ENCODE measurements around the gene DTNBP1. TPM values are rescaled to one million over a fixed set of nuclear protein-coding genes. Genes with fewer than 3 reads are reported as not detected.
"Not testable (repeated sequence)": the region's sequence is repeated elsewhere in the genome, so short reads cannot be mapped to it uniquely, and the experiment has no call there.

The DTNBP1 gene
- total RNA-seq, 1 donor from 2014 or later: 17.2 TPM

DNA sequence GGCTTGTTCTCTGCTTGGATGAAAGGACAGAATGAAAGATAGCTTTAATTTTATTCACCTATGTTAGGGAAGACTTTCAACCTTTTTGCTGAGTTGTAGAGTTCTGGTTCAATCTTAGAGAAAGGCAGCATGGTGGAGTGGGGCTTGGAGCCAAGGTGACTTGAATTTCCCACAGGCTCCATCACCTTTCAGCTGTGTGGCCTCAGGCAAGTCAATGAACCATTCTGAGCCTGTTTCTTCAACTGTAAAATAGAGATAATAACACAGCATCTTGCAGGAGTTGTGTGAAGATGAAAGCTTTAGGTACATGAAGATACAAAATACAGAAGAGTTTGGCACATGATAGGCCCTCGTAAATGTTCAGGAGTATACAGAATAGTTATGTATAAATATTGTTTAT is 19.1 kb upstream of the DTNBP1 start:
- Mint-ChIP-seq H3K27me3 (ENCODE audit: insufficient read depth) (peaks cover 15% of the 10 kb centered on the region), H3K27ac (no peak overlapping the region), H3K36me3 (ENCODE audit: low read depth) (no peaks in the 10 kb centered on the region), H3K4me1 (ENCODE audit: low read depth) (no peaks in the 10 kb centered on the region), H3K4me3 (no peak overlapping the region), H3K9me3 (peaks cover 4% of the 10 kb centered on the region)
- intact Hi-C loops (cut with micrococcal nuclease): no loop called here
- DNase-seq (ENCODE audit: low spot score): no peak

DNA sequence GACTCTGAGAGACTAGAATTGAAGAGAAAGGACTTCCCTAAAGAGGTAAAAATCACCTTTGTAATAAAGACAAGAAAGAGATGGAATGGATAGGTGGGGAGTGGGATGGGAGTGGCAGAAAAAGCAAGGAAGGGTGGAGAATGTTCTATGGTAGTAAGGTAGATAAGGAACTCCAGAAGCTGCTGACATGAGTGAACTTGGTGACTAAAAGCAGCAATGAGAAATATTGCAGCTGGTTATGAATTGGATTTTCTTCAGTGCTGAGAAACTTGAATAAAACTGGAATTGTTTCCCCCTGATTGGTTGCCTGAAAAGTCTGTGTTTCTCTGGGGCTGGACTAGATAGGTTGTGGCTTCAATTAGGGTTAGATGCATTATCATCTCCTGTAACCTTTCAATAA is 15.7 kb upstream of the DTNBP1 start:
- no peak for DNase-seq (ENCODE audit: low spot score)
- Mint-ChIP-seq H3K36me3 (ENCODE audit: low read depth) (no peaks in the 10 kb centered on the region), H3K9me3 (peaks cover 4% of the 10 kb centered on the region), H3K4me3 (no peak overlapping the region), H3K27ac (no peak overlapping the region), H3K4me1 (ENCODE audit: low read depth) (no peaks in the 10 kb centered on the region), H3K27me3 (ENCODE audit: insufficient read depth) (peaks cover 20% of the 10 kb centered on the region)
- intact Hi-C loops (cut with micrococcal nuclease): no loop called here

DNA sequence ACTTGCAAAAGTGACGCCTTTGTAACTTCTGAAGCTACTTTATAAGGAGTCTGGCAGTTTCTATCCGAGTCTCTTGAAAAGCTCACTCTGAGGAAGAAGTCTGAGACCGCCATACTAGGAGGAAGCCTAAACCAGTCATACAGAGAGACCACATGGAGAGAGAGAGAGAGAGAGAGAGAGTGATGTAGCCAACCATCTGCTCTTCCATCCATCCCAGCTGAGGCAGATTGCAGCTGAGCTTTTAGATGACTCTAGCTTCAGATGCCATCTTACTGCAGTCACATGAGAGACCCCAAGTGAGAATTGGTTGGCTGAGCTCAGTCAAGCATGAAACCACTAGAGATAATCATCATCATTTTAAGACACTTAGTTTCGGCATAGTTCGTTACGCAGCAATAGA is 15.0 kb upstream of the DTNBP1 start:
- no peak overlapping the region for H3K27ac Mint-ChIP-seq
- H3K4me3 Mint-ChIP-seq: no peak overlapping the region
- H3K9me3 Mint-ChIP-seq: no peaks in the 10 kb centered on the region
- intact Hi-C loops (cut with micrococcal nuclease): no loop called here
- peaks cover 23% of the 10 kb centered on the region for H3K27me3 Mint-ChIP-seq (ENCODE audit: insufficient read depth)
- H3K36me3 Mint-ChIP-seq (ENCODE audit: low read depth): no peaks in the 10 kb centered on the region
- no peaks in the 10 kb centered on the region for H3K4me1 Mint-ChIP-seq (ENCODE audit: low read depth)
- DNase-seq (ENCODE audit: low spot score): no peak

DNA sequence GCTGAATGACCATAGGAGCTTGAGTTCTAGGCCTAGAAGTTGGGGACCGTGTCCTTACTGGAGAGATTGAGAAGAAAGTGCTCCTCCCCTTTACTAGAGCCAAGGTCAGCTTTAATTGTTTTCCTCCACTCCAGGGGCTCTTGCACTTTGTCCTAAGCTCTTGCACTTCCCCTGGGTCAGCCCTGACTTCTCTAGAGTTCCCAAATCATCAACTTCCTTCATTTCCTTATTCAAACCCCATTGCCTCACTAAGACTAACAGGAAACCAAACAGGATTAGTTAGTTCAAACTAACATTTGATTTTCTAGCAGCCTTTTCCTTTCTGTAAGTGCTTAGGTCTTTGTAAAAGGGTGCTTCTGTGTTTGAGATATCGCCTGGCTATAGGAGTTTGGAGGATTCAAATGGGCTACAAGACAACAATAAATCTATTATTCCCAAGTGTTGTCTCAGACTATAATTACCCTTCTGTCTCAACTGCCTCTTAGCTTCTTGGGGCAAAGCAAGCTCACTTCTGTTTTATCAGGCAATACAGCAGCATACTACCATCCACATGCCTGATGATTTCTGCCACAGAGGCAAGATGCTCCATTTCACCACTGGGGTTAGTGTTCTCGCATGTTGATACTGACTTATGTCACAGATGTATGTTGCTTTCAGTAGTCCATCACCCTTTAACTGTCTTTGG is 12.8 kb upstream of the DTNBP1 start:
- no peak overlapping the region for H3K27ac Mint-ChIP-seq
- no peak overlapping the region for H3K4me3 Mint-ChIP-seq
- no peaks in the 10 kb centered on the region for H3K36me3 Mint-ChIP-seq (ENCODE audit: low read depth)
- no peaks in the 10 kb centered on the region for H3K9me3 Mint-ChIP-seq
- H3K27me3 Mint-ChIP-seq (ENCODE audit: insufficient read depth): peaks cover 32% of the 10 kb centered on the region
- intact Hi-C loops (cut with micrococcal nuclease): no loop called here
- no peaks in the 10 kb centered on the region for H3K4me1 Mint-ChIP-seq (ENCODE audit: low read depth)
- no peak for DNase-seq (ENCODE audit: low spot score)

DNA sequence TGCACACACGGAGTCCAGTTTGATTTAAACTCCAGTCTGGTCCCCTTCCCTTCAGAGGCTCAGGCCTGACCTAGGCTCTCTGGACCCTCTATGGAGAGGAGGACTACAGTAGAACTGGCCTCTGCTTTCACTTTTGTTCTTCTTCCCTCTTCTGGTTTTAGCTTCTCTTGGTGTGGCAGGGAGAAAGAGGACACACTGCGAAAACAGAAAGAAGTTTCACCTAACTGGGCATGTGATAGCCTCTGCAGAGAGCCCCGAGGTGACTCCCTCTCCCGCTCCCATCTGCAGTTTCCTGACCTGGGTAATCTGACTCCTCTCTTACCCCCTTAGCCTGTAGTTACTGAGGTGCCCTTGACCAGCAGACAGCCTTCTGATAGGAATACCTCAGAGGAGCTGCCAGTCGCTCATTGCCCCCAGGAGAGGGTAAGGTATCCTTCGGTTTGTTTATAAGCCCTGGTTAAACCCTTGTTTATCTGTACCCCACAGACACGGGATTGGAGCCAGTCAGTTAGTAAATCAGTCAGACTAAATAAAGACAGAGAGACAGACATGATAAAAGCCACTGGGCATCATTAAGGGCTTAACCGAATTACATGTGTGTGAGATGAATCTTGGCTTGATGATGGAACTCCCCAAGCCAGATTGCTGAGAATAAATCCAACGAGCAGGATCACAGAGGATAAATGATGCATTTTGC is 12.0 kb upstream of the DTNBP1 start:
- Mint-ChIP-seq H3K4me1 (ENCODE audit: low read depth) (no peaks in the 10 kb centered on the region), H3K36me3 (ENCODE audit: low read depth) (no peaks in the 10 kb centered on the region), H3K27ac (no peak overlapping the region), H3K9me3 (no peaks in the 10 kb centered on the region), H3K27me3 (ENCODE audit: insufficient read depth) (peaks cover 32% of the 10 kb centered on the region), H3K4me3 (no peak overlapping the region)
- DNase-seq (ENCODE audit: low spot score): no peak
- intact Hi-C loops (cut with micrococcal nuclease): no loop called here

DNA sequence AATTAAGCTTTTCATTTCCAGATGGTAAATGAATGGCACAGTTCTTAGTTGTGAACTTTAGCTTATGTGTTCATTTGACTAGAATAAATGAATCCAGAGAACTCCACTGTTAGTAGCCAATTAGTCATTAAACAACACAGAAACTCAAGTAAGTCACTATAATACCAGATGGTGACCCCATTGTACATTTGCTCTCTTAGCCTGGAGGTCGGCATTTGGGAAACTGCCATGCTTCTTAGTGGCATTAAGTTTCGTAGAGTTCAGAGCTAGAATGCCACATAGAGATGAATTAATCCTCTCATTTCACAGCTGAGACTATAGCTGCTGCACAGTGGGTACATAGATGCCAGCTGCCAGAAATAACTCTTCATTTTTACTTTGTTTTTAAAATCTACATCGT is 10.8 kb upstream of the DTNBP1 start:
- no peaks in the 10 kb centered on the region for H3K9me3 Mint-ChIP-seq
- peaks cover 31% of the 10 kb centered on the region for H3K27me3 Mint-ChIP-seq (ENCODE audit: insufficient read depth)
- intact Hi-C loops (cut with micrococcal nuclease): no loop called here
- no peaks in the 10 kb centered on the region for H3K4me1 Mint-ChIP-seq (ENCODE audit: low read depth)
- no peaks in the 10 kb centered on the region for H3K36me3 Mint-ChIP-seq (ENCODE audit: low read depth)
- H3K27ac Mint-ChIP-seq: no peak overlapping the region
- H3K4me3 Mint-ChIP-seq: no peak overlapping the region
- no peak for DNase-seq (ENCODE audit: low spot score)

DNA sequence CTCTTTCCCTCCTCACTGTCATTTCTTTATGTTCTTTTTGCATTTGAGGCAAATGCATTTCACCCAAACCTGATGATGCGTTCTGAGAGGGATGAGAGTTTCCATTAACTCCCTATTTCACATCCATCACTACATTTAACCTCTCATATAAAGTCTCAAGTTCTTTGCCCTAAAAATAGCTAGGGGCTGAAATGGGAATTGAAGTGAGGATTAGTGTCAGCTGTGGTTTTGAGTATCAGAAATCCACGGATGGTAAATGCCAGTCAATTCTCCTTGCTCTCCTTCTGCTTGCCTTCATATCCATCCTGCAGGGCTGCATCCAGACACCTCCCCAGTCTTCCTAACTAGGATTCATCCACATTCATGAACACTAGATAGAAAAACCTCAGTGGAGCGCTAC is 10.0 kb upstream of the DTNBP1 start:
- Mint-ChIP-seq H3K4me1 (ENCODE audit: low read depth) (no peaks in the 10 kb centered on the region), H3K27me3 (ENCODE audit: insufficient read depth) (peaks cover 31% of the 10 kb centered on the region), H3K27ac (no peak overlapping the region), H3K9me3 (no peaks in the 10 kb centered on the region), H3K4me3 (no peak overlapping the region), H3K36me3 (ENCODE audit: low read depth) (no peaks in the 10 kb centered on the region)
- DNase-seq (ENCODE audit: low spot score): no peak
- intact Hi-C loops (cut with micrococcal nuclease): no loop called here

DNA sequence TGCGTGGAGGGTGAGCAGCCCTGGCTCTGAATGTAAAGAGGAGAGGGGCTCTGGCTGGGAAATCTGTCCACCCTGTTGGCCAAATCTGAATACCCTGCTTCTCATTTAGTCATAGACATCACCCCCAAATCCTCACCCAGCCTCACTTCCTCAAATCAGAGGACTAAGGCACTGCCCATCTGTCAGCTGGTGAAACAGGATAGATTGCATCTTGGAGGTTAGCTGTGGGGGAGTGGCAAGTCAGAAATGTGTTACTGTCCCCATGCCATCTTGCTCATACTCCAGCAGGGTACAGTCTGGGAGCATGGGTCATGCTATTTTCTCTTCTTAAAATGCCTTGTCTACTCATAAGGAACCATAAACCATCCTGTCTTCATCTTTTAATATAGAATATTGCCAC is 9.5 kb upstream of the DTNBP1 start:
- DNase-seq (ENCODE audit: low spot score): no peak
- no peak overlapping the region for H3K4me3 Mint-ChIP-seq
- H3K9me3 Mint-ChIP-seq: no peaks in the 10 kb centered on the region
- intact Hi-C loops (cut with micrococcal nuclease): no loop called here
- H3K27me3 Mint-ChIP-seq (ENCODE audit: insufficient read depth): peaks cover 29% of the 10 kb centered on the region
- no peaks in the 10 kb centered on the region for H3K4me1 Mint-ChIP-seq (ENCODE audit: low read depth)
- no peaks in the 10 kb centered on the region for H3K36me3 Mint-ChIP-seq (ENCODE audit: low read depth)
- no peak overlapping the region for H3K27ac Mint-ChIP-seq

DNA sequence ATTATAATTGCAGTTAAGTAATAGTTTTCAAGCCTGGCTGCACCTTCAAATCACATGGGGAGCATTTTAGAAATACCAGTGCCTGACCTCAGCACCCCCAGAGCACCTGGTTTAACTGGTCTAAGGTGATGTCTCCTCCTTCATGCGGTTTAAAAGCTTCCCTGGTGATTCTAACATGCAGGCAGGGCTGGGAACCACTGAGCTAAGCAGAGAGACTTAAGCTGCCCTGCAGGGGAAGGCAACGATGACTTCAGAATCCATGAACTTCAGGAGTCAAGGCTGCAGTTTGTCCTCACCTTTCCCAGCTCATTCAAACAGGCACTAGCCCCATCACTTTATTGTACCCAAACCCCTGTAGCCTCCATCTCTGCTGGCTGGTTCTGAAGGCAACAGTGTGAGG is 6.1 kb upstream of the DTNBP1 start:
- no peak for DNase-seq (ENCODE audit: low spot score)
- no peaks in the 10 kb centered on the region for H3K4me1 Mint-ChIP-seq (ENCODE audit: low read depth)
- peaks cover 37% of the 10 kb centered on the region for H3K27me3 Mint-ChIP-seq (ENCODE audit: insufficient read depth)

DNA sequence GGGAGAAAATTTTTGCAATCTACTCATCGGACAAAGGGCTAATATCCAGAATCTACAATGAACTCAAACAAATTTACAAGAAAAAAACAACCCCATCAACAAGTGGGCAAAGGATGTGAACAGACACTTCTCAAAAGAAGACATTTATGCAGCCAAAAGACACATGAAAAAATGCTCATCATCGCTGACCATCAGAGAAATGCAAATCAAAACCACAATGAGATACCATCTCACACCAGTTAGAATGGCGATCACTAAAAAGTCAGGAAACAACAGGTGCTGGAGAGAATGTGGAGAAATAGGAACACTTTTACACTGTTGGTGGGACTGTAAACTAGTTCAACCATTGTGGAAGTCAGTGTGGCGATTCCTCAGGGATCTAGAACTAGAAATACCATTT is 4.1 kb upstream of the DTNBP1 start:
- H3K36me3 Mint-ChIP-seq (ENCODE audit: low read depth); DNase-seq (ENCODE audit: low spot score); intact Hi-C loops (cut with micrococcal nuclease); H3K9me3 Mint-ChIP-seq; H3K4me3 Mint-ChIP-seq; H3K27ac Mint-ChIP-seq: not testable (repeated sequence)
- peaks cover 28% of the 10 kb centered on the region for H3K27me3 Mint-ChIP-seq (ENCODE audit: insufficient read depth)
- peaks cover 11% of the 10 kb centered on the region for H3K4me1 Mint-ChIP-seq (ENCODE audit: low read depth)

More for the DNA sequence above, 6.1 kb upstream of the DTNBP1 start:
- no peak overlapping the region for H3K4me3 Mint-ChIP-seq
- intact Hi-C loops (cut with micrococcal nuclease): no loop called here
- H3K36me3 Mint-ChIP-seq (ENCODE audit: low read depth): no peaks in the 10 kb centered on the region
- no peak overlapping the region for H3K27ac Mint-ChIP-seq
- no peaks in the 10 kb centered on the region for H3K9me3 Mint-ChIP-seq

DNA sequence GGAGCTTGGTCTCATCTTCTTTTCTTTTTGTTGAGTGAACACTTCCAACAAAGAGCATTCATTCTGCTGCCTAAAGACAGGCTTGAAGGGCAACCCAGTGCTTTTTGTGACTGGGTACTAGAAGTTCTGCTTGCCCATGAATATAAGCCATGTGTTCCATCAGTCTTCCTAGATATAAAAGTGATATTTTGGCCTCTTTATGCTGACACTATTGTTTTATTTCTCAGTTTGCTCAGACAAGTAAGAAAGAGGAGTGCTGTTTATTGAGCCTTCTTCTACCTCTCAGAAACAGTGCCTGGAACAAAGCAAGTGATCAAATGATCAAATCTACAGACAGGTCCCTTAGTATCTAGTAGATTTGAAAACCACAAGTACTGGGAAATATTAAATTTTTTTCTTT is 2.4 kb upstream of the DTNBP1 start:
- intact Hi-C loops (cut with micrococcal nuclease): no loop called here
- peaks cover 9% of the 10 kb centered on the region for H3K36me3 Mint-ChIP-seq (ENCODE audit: low read depth)
- peaks cover 23% of the 10 kb centered on the region for H3K27me3 Mint-ChIP-seq (ENCODE audit: insufficient read depth)
- no peak for DNase-seq (ENCODE audit: low spot score)
- no peak overlapping the region for H3K27ac Mint-ChIP-seq
- H3K9me3 Mint-ChIP-seq: no peaks in the 10 kb centered on the region
- H3K4me3 Mint-ChIP-seq: no peak overlapping the region
- peaks cover 17% of the 10 kb centered on the region for H3K4me1 Mint-ChIP-seq (ENCODE audit: low read depth)

DNA sequence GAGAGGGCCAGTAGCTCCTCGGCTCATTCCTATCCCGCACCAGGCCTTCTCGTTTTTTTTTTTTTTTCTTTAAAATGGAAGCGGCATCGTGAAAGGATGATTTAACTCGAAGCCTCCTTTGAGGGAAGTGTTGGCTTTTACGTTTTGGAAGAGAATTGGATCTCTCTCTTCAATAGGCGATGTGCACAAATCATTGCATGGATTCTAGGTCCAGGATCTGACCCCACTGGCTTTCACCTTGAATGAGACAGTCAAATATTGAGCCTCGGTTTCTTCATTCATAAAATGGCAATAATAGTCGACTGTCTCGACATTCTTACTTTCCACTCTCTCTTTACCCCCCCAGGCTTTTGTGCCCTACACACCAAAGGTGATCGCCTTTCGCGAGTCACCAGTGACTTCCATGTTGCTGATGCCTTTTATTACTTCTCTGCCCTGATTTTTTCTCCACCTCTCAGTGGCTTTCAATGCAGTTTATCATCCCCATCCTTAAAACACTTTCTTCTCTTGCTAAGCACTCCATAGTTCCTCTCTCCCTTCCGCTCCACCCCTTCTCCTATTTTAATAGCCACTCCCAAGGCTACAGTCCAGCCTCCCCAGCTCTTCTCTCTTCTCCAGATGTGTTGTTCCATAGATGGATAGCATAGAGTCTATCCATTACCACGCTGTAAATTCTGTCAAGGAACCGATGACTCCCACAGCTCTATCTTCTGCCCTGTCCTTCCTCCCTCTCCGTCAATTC is 473 bp upstream of the DTNBP1 start:
- DNase-seq (ENCODE audit: low spot score): no peak
- intact Hi-C loops (cut with micrococcal nuclease): loop anchor here (2.0 kb wide), 2 partner anchors 34 to 466 kb away; partner anchors contain the start of gene MYLIP
- peak overlapping the region; percentile 81 for H3K4me3 Mint-ChIP-seq
- peak overlapping the region; percentile 77 for H3K27ac Mint-ChIP-seq
- peaks cover 18% of the 10 kb centered on the region for H3K4me1 Mint-ChIP-seq (ENCODE audit: low read depth)
- H3K27me3 Mint-ChIP-seq (ENCODE audit: insufficient read depth): peaks cover 20% of the 10 kb centered on the region
- H3K36me3 Mint-ChIP-seq (ENCODE audit: low read depth): peaks cover 11% of the 10 kb centered on the region
- no peaks in the 10 kb centered on the region for H3K9me3 Mint-ChIP-seq

DNA sequence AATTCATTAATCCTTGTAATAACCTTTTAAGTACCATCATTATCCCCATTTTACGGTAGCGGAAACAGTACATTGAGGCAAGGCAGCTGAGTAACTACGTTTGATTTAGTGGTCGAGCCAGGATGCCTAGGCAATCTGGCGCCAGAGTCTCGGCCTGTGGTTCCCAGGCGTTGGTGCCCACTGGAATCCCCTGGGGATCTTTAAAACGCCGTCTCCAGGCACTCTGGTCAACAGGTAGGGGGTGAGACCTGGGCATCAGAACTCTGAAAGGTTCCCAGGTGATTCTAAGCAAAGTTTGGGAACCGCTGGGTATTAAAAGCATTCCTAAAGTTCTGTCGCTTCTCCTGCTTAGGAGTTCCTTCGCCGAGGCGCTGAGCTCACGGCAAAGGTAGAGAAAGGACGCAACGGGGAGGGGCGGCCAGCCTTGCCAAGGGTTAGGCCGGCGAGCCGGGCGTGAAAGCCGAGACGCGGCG is 939 bp downstream of the DTNBP1 start:
- peak overlapping the region; percentile 30 for H3K27ac Mint-ChIP-seq
- no peak for DNase-seq (ENCODE audit: low spot score)
- H3K4me1 Mint-ChIP-seq (ENCODE audit: low read depth): peaks cover 24% of the 10 kb centered on the region
- peak overlapping the region; percentile 80 for H3K4me3 Mint-ChIP-seq
- H3K36me3 Mint-ChIP-seq (ENCODE audit: low read depth): peaks cover 13% of the 10 kb centered on the region
- intact Hi-C loops (cut with micrococcal nuclease): loop anchor here (2.0 kb wide), 2 partner anchors 33 to 467 kb away; partner anchors contain the start of gene MYLIP
- no peaks in the 10 kb centered on the region for H3K9me3 Mint-ChIP-seq
- H3K27me3 Mint-ChIP-seq (ENCODE audit: insufficient read depth): peaks cover 14% of the 10 kb centered on the region

Measured in activated T-helper 1 cell treated with anti-CD3 and anti-CD28 coated beads, Interleukin-12 subunit alpha, Interleukin-12 subunit beta, Interleukin-2, Interleukin-4 antibody, amounts not matched to agents 30 ng/mL and 10 ng/mL and 1 ng/mL, durations not matched to agents 14 hours and 24 hours and 36 hours (primary cell).